GM18505 (cell line): ENCODE data around the gene FARS2.

Experiments
- ATAC-seq: cut with Tn5 transposase; IDR thresholded peaks from one replicate; pipeline ENCODE4 v1.9.1; 2021; ENCODE audit not compliant: unreplicated experiment
- POLR2A ChIP-seq: IDR thresholded peaks from 4 replicates; pipeline ENCODE4 v1.6.1; 2011; ENCODE audit warnings: borderline replicate concordance; ENCODE audit not compliant: insufficient read depth, insufficient read length; ENCODE audit errors: extremely low read depth

FARS2 gene

DNA sequence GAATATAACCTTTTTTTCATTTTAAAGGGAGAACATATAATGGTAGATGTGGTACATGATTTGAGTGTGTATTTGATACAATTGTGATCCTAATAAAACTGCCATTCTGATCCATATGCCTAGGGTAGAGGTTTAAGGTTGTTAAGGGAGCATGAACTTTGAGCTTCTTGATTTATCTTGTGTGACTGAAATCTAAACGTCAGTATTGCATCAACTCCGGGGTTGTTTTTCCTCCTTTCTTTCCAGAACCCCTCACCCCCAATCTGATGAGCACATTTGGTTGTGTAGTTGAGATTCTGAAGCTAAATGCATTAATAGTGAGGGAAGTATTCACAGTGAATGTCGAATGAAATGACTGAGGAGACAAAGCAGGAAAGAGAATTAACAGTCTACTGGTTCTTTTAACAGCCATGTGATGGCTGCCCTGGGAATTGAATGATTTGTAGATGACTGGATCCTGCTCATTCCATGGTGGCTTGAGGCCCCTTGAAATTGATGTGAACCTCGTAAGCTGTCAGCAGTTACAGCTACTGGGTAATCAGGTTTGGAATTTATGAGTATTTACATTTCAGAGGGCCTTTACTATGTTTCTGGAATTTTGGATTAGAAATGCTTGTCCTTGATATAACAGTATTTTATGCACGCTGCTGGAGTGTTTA is 44.8 kb downstream of the FARS2 start:
- no peak for TF ChIP-seq POLR2A
- no peak for ATAC-seq

DNA sequence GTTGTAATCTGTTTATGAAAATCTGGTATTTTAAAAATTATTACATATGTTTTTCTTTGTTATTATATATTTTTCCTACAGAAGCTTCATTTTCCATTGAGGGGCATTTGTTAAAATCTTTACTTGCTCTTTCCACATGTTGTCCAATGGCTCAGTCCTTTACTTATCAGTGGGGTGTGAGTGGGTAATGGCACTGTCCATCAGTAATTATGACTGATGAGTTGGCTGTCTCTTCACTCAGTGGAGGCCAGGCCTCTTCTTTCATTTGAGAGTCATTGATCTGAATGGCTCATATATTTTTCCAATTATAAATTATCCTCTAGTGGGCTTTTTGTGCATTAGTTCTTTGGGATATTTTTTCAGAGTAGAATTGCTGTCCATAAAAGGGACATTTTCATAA is 45.7 kb downstream of the FARS2 start:
- no peak for TF ChIP-seq POLR2A
- ATAC-seq = no peak

DNA sequence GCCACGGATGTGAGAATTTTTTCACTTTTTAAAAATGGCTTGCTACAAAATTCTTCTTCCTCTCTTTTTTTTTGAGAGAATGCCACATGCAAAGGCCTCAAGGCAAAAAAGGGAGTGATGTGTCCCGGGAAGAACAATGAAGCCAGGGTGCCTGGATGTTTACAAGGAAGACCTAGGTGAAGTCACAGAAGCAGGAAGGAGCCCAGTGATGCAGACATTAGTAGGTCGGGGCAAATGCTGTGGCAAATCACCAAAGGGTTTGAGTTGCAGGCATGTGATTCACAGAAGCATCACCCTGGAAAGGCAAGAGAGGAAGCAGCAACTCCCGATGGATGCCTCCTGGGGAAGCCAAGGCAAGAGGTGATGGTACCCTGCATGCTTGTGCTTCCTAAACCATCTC is 46.8 kb downstream of the FARS2 start:
- no peak for TF ChIP-seq POLR2A
- no peak for ATAC-seq

- TF ChIP-seq POLR2A = no peak
- ATAC-seq = no peak
Observed at GRCh38 chr6:5314191-5314865, 53.0 kb downstream of the FARS2 start.

DNA sequence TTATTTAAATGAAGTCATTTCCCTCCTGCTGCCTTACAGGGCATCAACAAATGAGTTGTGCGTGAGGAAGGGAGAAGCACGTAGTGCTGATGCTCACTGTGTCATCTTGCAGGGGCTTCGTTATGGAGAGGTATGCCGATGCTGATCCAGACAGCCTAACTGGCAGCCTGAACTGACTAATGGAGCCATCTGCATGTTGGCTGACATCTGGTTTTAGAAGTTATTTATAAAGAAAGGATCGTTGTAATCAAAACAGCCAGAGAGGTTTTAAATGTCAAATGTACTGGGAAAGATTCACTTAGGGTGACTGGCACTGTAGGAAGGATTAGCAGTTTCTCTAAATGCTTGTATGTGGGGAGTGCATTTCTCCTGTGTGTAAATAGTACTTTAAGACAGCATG is 54.6 kb downstream of the FARS2 start:
- ATAC-seq = no peak
- TF ChIP-seq POLR2A = no peak

- no peak for ATAC-seq
- TF ChIP-seq POLR2A = no peak
Observed at GRCh38 chr6:5316951-5317350, 55.6 kb downstream of the FARS2 start.

DNA sequence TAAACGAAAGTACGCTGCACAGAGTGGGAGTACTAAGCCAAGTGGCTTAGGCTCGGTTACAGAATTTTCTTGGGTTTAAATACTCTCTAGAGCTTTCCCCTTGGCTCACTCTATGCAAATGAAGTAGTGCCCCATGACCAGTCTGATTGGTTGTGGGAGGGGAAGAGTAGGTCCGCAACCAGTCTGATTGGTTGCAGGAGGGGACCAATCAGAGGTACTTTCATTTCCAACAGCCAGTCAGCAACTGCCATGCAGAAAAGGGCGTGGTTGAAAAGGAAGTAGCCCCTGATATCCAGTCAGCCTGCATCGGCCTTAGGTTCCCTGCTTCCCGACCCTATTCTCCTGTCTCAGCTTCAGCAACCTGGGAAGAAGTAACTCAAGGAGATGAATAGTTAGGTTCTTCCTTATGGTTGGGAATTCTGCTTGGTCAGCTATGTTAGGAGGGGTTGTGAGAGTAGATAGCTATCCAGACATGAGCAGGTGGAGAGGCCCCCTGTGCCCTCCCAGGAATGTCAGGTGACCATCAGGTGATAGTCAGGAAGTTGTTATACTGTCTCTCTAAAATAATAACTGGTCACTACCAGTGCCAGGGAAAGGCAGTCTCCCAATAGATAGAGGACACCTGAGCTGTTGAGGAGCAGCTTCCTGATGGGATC is 57.4 kb downstream of the FARS2 start:
- no peak for ATAC-seq
- TF ChIP-seq POLR2A = no peak

GRCh38 chr6:5323979-5324378 is 62.7 kb downstream of the FARS2 start:
- TF ChIP-seq POLR2A = no peak
- no peak for ATAC-seq

- no peak for TF ChIP-seq POLR2A
- ATAC-seq = no peak
Observed at GRCh38 chr6:5325173-5325572, 63.9 kb downstream of the FARS2 start.

DNA sequence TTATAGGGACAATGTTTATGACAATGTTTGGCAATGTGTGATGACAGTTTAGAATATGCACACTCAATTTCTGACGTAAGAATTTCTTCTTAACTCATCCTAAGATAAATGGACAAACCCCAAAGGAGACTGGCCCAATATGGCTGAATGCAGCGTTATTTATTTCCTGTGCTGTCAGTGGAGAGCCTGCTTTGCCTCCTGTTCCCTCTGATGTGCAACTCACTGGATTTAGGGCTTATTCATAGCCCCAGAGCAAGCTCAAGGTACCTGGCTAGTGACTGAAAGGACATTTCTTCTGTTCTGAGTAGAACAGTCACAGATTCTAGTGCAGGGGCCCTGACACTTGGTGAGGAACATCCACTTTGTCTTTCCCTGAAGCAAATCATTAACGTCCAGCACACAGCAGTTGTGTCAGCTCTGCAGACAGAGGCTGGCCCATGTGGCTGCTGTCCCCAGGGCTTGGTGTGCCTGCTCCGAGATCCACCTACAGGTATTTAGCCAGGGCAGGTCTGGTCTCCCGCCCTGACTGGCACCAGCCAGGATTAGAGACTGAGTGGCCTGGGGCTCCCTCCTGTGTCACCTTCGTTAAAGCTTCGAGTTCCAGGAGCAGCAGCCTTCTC is 64.8 kb downstream of the FARS2 start:
- no peak for ATAC-seq

DNA sequence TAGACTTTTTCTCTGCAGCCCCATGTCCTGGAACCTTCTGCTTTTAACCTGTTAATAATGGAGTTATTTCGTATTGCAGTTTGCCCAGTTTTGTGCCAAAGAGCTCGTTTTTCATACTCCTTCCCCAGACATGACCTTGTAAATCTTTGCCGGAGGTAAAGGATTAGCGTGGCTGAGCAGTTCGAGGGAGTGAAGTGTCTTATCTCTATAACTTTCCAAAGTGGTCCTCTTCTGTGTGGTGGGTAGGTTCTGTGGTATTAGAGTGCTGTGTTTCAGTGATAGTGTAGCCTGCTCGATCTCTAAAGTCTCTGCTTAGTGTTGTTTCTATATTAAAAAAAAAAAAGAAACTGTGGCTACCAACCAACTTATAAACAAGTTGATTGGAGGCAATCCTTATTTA is 67.5 kb downstream of the FARS2 start:
- TF ChIP-seq POLR2A = no peak

More for the DNA sequence above, 64.8 kb downstream of the FARS2 start:
- no peak for TF ChIP-seq POLR2A

GRCh38 chr6:5331845-5332442 is 70.6 kb downstream of the FARS2 start:
- no peak for ATAC-seq
- TF ChIP-seq POLR2A = no peak

More for the DNA sequence above, 67.5 kb downstream of the FARS2 start:
- ATAC-seq = no peak

GRCh38 chr6:5333658-5334057 is 72.3 kb downstream of the FARS2 start:
- no peak for ATAC-seq

More at GRCh38 chr6:5333658-5334057, 72.3 kb downstream of the FARS2 start:
- no peak for TF ChIP-seq POLR2A
